Activated CD8-positive, alpha-beta memory T cell treated with anti-CD3 and anti-CD28 coated beads, Interleukin-2, amount 10 ng/mL, durations not matched to agents 7 days and 5 days (primary cell): Measurements from ENCODE around the gene ARHGAP45. TPM values are rescaled to one million over a fixed set of nuclear protein-coding genes. Genes with fewer than 3 reads are reported as not detected.
"Not testable (repeated sequence)": the region's sequence is repeated elsewhere in the genome, so short reads cannot be mapped to it uniquely, and the experiment has no call there.

Experiments used
- ATAC-seq: fragments of 150-1000 bp; cut with Tn5 transposase; one replicate; pipeline ENCODE4 v1.10.0; 2021; ENCODE audit warnings: moderate library complexity
- CTCF ChIA-PET: fragments of 350-600 bp; sonication (Branson Sonifier 250); formaldehyde crosslinking; loops from one replicate; lab custom pipeline; 2021; ENCODE audit warnings: antibody characterized with exemption; lab: Charles Lee
- DNase-seq: peaks from one replicate; pipeline ENCODE4 v3.0.0-alpha.2; 2020
- H3K27ac Mint-ChIP-seq: one replicate; pipeline ENCODE4 v1.8.0; 2021; ENCODE audit warnings: mild to moderate bottlenecking, mixed read lengths
- H3K27me3 Mint-ChIP-seq: one replicate; pipeline ENCODE4 v1.8.0; 2021; ENCODE audit warnings: mixed read lengths
- H3K36me3 Mint-ChIP-seq: one replicate; pipeline ENCODE4 v1.8.0; 2021; ENCODE audit warnings: mild to moderate bottlenecking, mixed read lengths
- H3K4me1 Mint-ChIP-seq: one replicate; pipeline ENCODE4 v1.8.0; 2021; ENCODE audit warnings: mixed read lengths
- H3K4me3 Mint-ChIP-seq: one replicate; pipeline ENCODE4 v1.8.0; 2021; ENCODE audit warnings: mild to moderate bottlenecking, moderate library complexity, mixed read lengths
- H3K9me3 Mint-ChIP-seq: one replicate; pipeline ENCODE4 v1.8.0; 2022; ENCODE audit warnings: low read depth, mixed read lengths
- total RNA-seq, 2 experiments: library from RNA; stranded (reverse); gene quantifications; one replicate each; pipeline ENCODE4 v1.2.3, GENCODE V29; 2021

ARHGAP45 gene
- total RNA-seq, 2 experiments from 2014 or later, result 361 to 481 TPM

- no peak overlapping the region for H3K27ac Mint-ChIP-seq
- H3K4me1 Mint-ChIP-seq, result peaks cover 3% of the 10 kb centered on the region
- DNase-seq (no peak), ATAC-seq (no peak)
- no peaks in the 10 kb centered on the region for H3K9me3 Mint-ChIP-seq
- CTCF ChIA-PET, result interaction anchor here (0.6 to 3.7 kb wide), 14 partner anchors 9 to 132 kb away, joined by 3 to 52 read pairs (median 6); partner anchors contain the start of genes ABCA7, GPX4 and STK11
- H3K36me3 Mint-ChIP-seq, result peaks cover 3% of the 10 kb centered on the region
- no peaks in the 10 kb centered on the region for H3K27me3 Mint-ChIP-seq
- no peak overlapping the region for H3K4me3 Mint-ChIP-seq
Observed at GRCh38 chr19:1112268-1113029, 45.5 kb downstream of the ARHGAP45 start.

- Mint-ChIP-seq H3K4me3 (no peak overlapping the region), H3K36me3 (peaks cover 4% of the 10 kb centered on the region), H3K27ac (no peak overlapping the region), H3K27me3 (no peaks in the 10 kb centered on the region), H3K4me1 (peaks cover 3% of the 10 kb centered on the region), H3K9me3 (no peaks in the 10 kb centered on the region)
- CTCF ChIA-PET, result interaction anchor here (0.6 to 3.7 kb wide), 27 partner anchors 10 to 131 kb away, joined by 3 to 52 read pairs (median 4); partner anchors contain the start of genes ABCA7, GPX4 and STK11
- ATAC-seq (peak; percentile 87), DNase-seq (peak; percentile 88)
Observed at GRCh38 chr19:1113030-1113985, 46.3 kb downstream of the ARHGAP45 start.

- DNase-seq (no peak), ATAC-seq (no peak)
- CTCF ChIA-PET, result interaction anchor here (0.6 to 3.7 kb wide), 22 partner anchors 10 to 130 kb away, joined by 3 to 52 read pairs (median 4); partner anchors contain the start of gene GPX4
- Mint-ChIP-seq H3K4me3 (no peak overlapping the region), H3K4me1 (peaks cover 3% of the 10 kb centered on the region), H3K36me3 (peaks cover 7% of the 10 kb centered on the region), H3K27me3 (no peaks in the 10 kb centered on the region), H3K9me3 (no peaks in the 10 kb centered on the region), H3K27ac (no peak overlapping the region)
Observed at GRCh38 chr19:1113986-1114483, 47.1 kb downstream of the ARHGAP45 start.

- not testable (repeated sequence) for DNase-seq, H3K27ac Mint-ChIP-seq, H3K4me3 Mint-ChIP-seq, ATAC-seq, H3K36me3 Mint-ChIP-seq, H3K27me3 Mint-ChIP-seq, H3K4me1 Mint-ChIP-seq, H3K9me3 Mint-ChIP-seq
- CTCF ChIA-PET, result interaction anchor here (1.4 to 3.0 kb wide), 2 partner anchors 9 to 18 kb away, joined by 5 to 38 read pairs; no protein-coding TSS in a partner anchor
Observed at GRCh38 chr19:1114728-1115127, 47.8 kb downstream of the ARHGAP45 start.

- H3K9me3 Mint-ChIP-seq, result no peaks in the 10 kb centered on the region
- ATAC-seq, result no peak
- CTCF ChIA-PET, result no interaction called here
Observed at GRCh38 chr19:1115646-1116420, 48.9 kb downstream of the ARHGAP45 start.

GRCh38 chr19:1116726-1117581, 50.0 kb downstream of the ARHGAP45 start:
- DNase-seq (no peak), ATAC-seq (no peak)
- H3K4me1 Mint-ChIP-seq, result peaks cover 3% of the 10 kb centered on the region
- H3K36me3 Mint-ChIP-seq, result peaks cover 20% of the 10 kb centered on the region
- no peaks in the 10 kb centered on the region for H3K27me3 Mint-ChIP-seq
- CTCF ChIA-PET, result interaction anchor here (1.3 kb wide), 1 partner anchor 78 kb away, joined by 3 read pairs; no protein-coding TSS in a partner anchor
- no peak overlapping the region for H3K27ac Mint-ChIP-seq
- no peak overlapping the region for H3K4me3 Mint-ChIP-seq
- H3K9me3 Mint-ChIP-seq, result no peaks in the 10 kb centered on the region

More at GRCh38 chr19:1115646-1116420, 48.9 kb downstream of the ARHGAP45 start:
- no peak for DNase-seq
- H3K4me1 Mint-ChIP-seq, result peaks cover 3% of the 10 kb centered on the region
- H3K27ac Mint-ChIP-seq, result no peak overlapping the region
- no peak overlapping the region for H3K4me3 Mint-ChIP-seq
- no peaks in the 10 kb centered on the region for H3K27me3 Mint-ChIP-seq
- peaks cover 12% of the 10 kb centered on the region for H3K36me3 Mint-ChIP-seq

- Mint-ChIP-seq H3K4me3 (no peak overlapping the region), H3K4me1 (peaks cover 3% of the 10 kb centered on the region), H3K27me3 (no peaks in the 10 kb centered on the region), H3K27ac (no peak overlapping the region), H3K9me3 (no peaks in the 10 kb centered on the region), H3K36me3 (peaks cover 20% of the 10 kb centered on the region)
- ATAC-seq (no peak), DNase-seq (no peak)
- CTCF ChIA-PET, result interaction anchor here (1.3 kb wide), 1 partner anchor 77 kb away, joined by 3 read pairs; no protein-coding TSS in a partner anchor
Observed at GRCh38 chr19:1117654-1118053, 50.7 kb downstream of the ARHGAP45 start.

GRCh38 chr19:1118999-1119398, 52.0 kb downstream of the ARHGAP45 start:
- H3K4me3 Mint-ChIP-seq, result no peak overlapping the region
- H3K27ac Mint-ChIP-seq, result no peak overlapping the region
- no peak for ATAC-seq
- H3K9me3 Mint-ChIP-seq, result no peaks in the 10 kb centered on the region
- no peaks in the 10 kb centered on the region for H3K4me1 Mint-ChIP-seq
- peaks cover 27% of the 10 kb centered on the region for H3K36me3 Mint-ChIP-seq
- CTCF ChIA-PET, result no interaction called here
- H3K27me3 Mint-ChIP-seq, result no peaks in the 10 kb centered on the region
- no peak for DNase-seq

- Mint-ChIP-seq H3K4me3 (no peak overlapping the region), H3K4me1 (no peaks in the 10 kb centered on the region), H3K9me3 (no peaks in the 10 kb centered on the region), H3K36me3 (peaks cover 28% of the 10 kb centered on the region), H3K27me3 (no peaks in the 10 kb centered on the region), H3K27ac (no peak overlapping the region)
- CTCF ChIA-PET, result no interaction called here
- DNase-seq (no peak), ATAC-seq (no peak)
Observed at GRCh38 chr19:1119475-1120217, 52.7 kb downstream of the ARHGAP45 start.

- Mint-ChIP-seq H3K4me1 (peaks cover 2% of the 10 kb centered on the region), H3K9me3 (no peaks in the 10 kb centered on the region), H3K27me3 (no peaks in the 10 kb centered on the region), H3K27ac (no peak overlapping the region), H3K36me3 (peaks cover 30% of the 10 kb centered on the region), H3K4me3 (no peak overlapping the region)
- ATAC-seq (no peak), DNase-seq (no peak)
- CTCF ChIA-PET, result interaction anchor here (0.9 kb wide), 1 partner anchor 57 kb away, joined by 4 read pairs; no protein-coding TSS in a partner anchor
Observed at GRCh38 chr19:1121395-1121794, 54.4 kb downstream of the ARHGAP45 start.
